ENCODE measurements around the gene ITGAE. TPM values are rescaled to one million over a fixed set of nuclear protein-coding genes. Genes with fewer than 3 reads are reported as not detected.
A peak's percentile ranks its signal among the peaks of the same experiment; 100 is the strongest.

ITGAE gene, protein sequence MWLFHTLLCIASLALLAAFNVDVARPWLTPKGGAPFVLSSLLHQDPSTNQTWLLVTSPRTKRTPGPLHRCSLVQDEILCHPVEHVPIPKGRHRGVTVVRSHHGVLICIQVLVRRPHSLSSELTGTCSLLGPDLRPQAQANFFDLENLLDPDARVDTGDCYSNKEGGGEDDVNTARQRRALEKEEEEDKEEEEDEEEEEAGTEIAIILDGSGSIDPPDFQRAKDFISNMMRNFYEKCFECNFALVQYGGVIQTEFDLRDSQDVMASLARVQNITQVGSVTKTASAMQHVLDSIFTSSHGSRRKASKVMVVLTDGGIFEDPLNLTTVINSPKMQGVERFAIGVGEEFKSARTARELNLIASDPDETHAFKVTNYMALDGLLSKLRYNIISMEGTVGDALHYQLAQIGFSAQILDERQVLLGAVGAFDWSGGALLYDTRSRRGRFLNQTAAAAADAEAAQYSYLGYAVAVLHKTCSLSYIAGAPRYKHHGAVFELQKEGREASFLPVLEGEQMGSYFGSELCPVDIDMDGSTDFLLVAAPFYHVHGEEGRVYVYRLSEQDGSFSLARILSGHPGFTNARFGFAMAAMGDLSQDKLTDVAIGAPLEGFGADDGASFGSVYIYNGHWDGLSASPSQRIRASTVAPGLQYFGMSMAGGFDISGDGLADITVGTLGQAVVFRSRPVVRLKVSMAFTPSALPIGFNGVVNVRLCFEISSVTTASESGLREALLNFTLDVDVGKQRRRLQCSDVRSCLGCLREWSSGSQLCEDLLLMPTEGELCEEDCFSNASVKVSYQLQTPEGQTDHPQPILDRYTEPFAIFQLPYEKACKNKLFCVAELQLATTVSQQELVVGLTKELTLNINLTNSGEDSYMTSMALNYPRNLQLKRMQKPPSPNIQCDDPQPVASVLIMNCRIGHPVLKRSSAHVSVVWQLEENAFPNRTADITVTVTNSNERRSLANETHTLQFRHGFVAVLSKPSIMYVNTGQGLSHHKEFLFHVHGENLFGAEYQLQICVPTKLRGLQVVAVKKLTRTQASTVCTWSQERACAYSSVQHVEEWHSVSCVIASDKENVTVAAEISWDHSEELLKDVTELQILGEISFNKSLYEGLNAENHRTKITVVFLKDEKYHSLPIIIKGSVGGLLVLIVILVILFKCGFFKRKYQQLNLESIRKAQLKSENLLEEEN
- total RNA-seq (2014; rRNA removed; shearing (Covaris generic)): 11.8 and 23.3 TPM in 2 replicates
- 80.3 and 83.6 TPM in 2 replicates for polyA plus RNA-seq (2016; fragmentation: Nextera tagmentation; extraction: Ambion mirVana)

DNA sequence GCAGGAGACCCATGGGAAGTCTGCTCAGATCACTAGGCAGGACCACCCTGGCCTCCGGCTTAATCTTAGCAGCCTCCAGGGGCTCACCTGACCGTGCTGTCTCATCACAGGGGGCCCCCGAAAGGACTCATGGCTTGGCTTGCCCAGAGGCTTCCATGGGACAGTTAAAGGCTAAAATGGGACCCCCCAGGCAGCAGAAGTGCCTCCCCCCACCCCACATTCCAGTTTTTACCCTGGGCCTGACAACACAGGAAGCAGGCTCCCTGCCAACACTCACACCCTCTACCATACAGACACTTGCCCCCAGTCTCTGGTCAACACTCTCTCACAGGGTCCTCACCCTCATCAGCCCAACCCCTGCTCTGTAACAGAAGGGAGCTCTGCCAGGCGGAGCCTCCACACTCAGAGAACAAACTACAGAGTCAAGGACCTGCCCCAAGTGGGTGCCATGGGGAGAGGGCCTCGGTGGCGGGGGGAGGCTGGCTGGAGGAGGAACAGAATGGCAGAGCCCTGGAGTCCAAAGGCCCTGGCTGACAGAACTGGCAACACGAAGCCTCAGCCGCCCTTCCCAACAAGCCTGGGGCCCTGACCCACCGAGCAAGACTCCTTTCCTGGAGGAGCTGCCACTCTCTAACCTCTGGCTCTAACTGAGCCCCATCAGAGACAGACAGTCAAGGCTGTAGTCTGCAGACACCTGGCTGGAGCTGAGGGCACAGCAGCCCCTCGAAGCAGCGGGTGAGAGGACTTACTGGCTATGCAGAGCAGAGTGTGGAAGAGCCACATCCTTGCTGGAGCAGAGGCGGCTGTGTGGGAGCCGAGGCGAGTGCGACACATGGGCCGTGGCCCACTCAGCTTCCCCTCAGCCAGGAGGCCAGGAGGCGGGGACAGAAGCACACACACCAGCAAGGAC lies at the start of gene ITGAE:
Gene ITGAE, minus strand, starts transcription at position 827 of the 910 bp plus-strand sequence. Its CDS starts 44 bp downstream, at position 783.
- in situ Hi-C loops (cut with MboI): no loop called here
- Histone ChIP-seq H3F3A (ENCODE audit: insufficient read depth) (peaks cover 27% of the 10 kb centered on the region), H3K27ac (peak within 1 kb of the TSS; percentile 78), H3K9me2 (ENCODE audit: insufficient read depth) (no peaks in the 10 kb centered on the region), H2AFZ (no peak within 1 kb of the TSS), H3K4me1 (ENCODE audit: insufficient read depth) (peaks cover 26% of the 10 kb centered on the region), H3K27me3 (replicated peaks; ENCODE audit: insufficient read depth) (no peaks in the 10 kb centered on the region), H3K9me3 (ENCODE audit: low read depth) (no peaks in the 10 kb centered on the region), H3K36me3 (ENCODE audit: low read depth) (no peaks in the 10 kb centered on the region), H3K4me2 (ENCODE audit: unreplicated experiment) (no peak within 1 kb of the TSS), H3K79me2 (ENCODE audit: insufficient read depth) (no peaks in the 10 kb centered on the region), H4K20me1 (ENCODE audit: insufficient read depth) (no peaks in the 10 kb centered on the region), H3K4me3 (no peak within 1 kb of the TSS), H3K9ac (no peak within 1 kb of the TSS)
- TF ChIP-seq EZH2 (IDR thresholded peaks at IDR 0.05; ENCODE audit: insufficient read depth, poor library complexity, severe bottlenecking) (no peak), EZH2phosphoT487 (IDR thresholded peaks at IDR 0.05; ENCODE audit: insufficient read depth, low read depth) (no peak)
- DNase-seq: no peak
- 87 to 88% methylated on average over 17 of the region's 17 CpGs for WGBS, 2 experiments (ENCODE audit: low coverage in 1 of 2, low lambda C conversion rate in 2 of 2, missing lambda C conversion rate in 2 of 2)

DNA sequence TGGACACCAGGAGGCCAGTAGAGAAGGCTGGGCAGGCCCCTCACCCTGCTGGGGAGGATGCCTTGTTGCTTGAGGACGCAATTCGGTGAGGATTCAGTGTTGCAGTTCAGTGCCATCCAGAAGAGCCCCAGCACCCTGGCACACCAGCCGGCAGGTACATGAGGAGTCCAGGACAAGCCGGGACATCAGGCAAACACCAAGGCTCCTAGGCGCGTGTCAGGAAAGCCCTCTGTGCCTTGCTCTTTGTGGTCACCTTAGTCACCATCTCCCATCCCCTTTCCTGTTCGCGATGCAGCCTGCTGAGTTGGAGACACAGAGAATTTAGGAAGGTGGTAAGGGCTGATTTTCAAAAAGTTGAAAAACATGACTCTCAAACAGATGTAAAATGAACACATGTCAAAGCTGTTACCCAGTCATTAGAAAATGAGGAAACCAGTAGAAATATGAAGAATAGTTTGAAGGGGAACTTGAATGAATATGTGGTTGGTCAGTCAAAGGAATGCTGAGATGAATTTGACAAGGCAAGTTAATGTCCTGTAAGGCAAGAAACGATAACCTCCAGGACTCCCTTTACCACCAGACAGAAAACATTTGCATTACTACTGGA lies 47.3 kb upstream of the ITGAE start:
- peaks cover 27% of the 10 kb centered on the region for H3K79me2 ChIP-seq (ENCODE audit: insufficient read depth)
- no peak overlapping the region for H2AFZ ChIP-seq
- TF ChIP-seq EZH2phosphoT487 (IDR thresholded peaks at IDR 0.05; ENCODE audit: insufficient read depth, low read depth) (no peak), EZH2 (IDR thresholded peaks at IDR 0.05; ENCODE audit: insufficient read depth, poor library complexity, severe bottlenecking) (no peak)
- H3F3A ChIP-seq (ENCODE audit: insufficient read depth): no peaks in the 10 kb centered on the region; the same call in 1 of the 2 replicates
- H4K20me1 ChIP-seq (ENCODE audit: insufficient read depth): no peaks in the 10 kb centered on the region
- H3K9me2 ChIP-seq (ENCODE audit: insufficient read depth): no peaks in the 10 kb centered on the region
- no peaks in the 10 kb centered on the region for H3K9me3 ChIP-seq (ENCODE audit: low read depth)
- DNase-seq: no peak
- peaks cover 11% of the 10 kb centered on the region; the same call in 1 of the 2 replicates for H3K36me3 ChIP-seq (ENCODE audit: low read depth)
- no peak overlapping the region for H3K9ac ChIP-seq
- no peaks in the 10 kb centered on the region for H3K27me3 ChIP-seq (replicated peaks; ENCODE audit: insufficient read depth)
- in situ Hi-C loops (cut with MboI): no loop called here
- no peak overlapping the region for H3K4me3 ChIP-seq
- peaks cover 6% of the 10 kb centered on the region; the same call in 1 of the 2 replicates for H3K4me1 ChIP-seq (ENCODE audit: insufficient read depth)
- 83 to 86% methylated on average over 9 of the region's 9 CpGs for WGBS, 2 experiments (ENCODE audit: low coverage in 1 of 2, low lambda C conversion rate in 2 of 2, missing lambda C conversion rate in 2 of 2)
- H3K27ac ChIP-seq: no peak overlapping the region
- H3K4me2 ChIP-seq (ENCODE audit: unreplicated experiment): no peak overlapping the region

DNA sequence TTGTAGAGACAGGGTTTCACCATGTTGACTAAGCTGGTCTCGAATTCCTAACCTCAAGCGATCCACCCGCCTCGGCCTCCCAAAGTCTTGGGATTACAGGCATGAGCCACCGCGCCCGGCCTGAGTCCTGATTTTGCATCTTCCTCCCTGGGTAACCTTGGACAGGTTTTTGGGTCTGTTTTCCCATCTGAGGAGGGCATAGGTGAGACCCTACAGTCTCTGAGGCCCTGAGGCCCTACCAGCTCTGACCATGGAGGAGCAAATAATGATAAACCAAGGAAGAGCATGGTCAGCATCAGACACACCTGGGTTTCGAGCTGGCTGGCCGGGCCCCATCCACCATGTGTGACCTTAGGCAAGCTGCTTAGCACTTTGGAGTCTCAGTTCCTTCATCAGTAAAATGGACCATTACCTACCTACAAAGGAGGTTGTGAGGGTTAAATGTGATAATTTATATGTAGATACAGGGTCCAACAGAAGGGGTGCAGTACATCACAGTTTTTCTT lies 46.2 kb upstream of the ITGAE start:
- 86 to 87% methylated on average over 9 of the region's 9 CpGs for WGBS, 2 experiments (ENCODE audit: low coverage in 1 of 2, low lambda C conversion rate in 2 of 2, missing lambda C conversion rate in 2 of 2)
- DNase-seq: no peak

More for the DNA sequence above, 46.2 kb upstream of the ITGAE start:
- no peaks in the 10 kb centered on the region; the same call in 1 of the 2 replicates for H3F3A ChIP-seq (ENCODE audit: insufficient read depth)
- no peaks in the 10 kb centered on the region for H3K27me3 ChIP-seq (replicated peaks; ENCODE audit: insufficient read depth)
- no peaks in the 10 kb centered on the region for H3K9me2 ChIP-seq (ENCODE audit: insufficient read depth)
- TF ChIP-seq EZH2phosphoT487 (IDR thresholded peaks at IDR 0.05; ENCODE audit: insufficient read depth, low read depth) (no peak), EZH2 (IDR thresholded peaks at IDR 0.05; ENCODE audit: insufficient read depth, poor library complexity, severe bottlenecking) (no peak)
- no peak overlapping the region for H3K9ac ChIP-seq
- no peak overlapping the region for H3K4me2 ChIP-seq (ENCODE audit: unreplicated experiment)
- no peak overlapping the region for H3K27ac ChIP-seq
- H3K79me2 ChIP-seq (ENCODE audit: insufficient read depth): peaks cover 38% of the 10 kb centered on the region
- no peak overlapping the region for H2AFZ ChIP-seq
- H3K9me3 ChIP-seq (ENCODE audit: low read depth): no peaks in the 10 kb centered on the region
- no peak overlapping the region for H3K4me3 ChIP-seq
- H4K20me1 ChIP-seq (ENCODE audit: insufficient read depth): no peaks in the 10 kb centered on the region
- in situ Hi-C loops (cut with MboI): no loop called here
- peaks cover 19% of the 10 kb centered on the region; the same call in 1 of the 2 replicates for H3K36me3 ChIP-seq (ENCODE audit: low read depth)
- peaks cover 6% of the 10 kb centered on the region; the same call in 1 of the 2 replicates for H3K4me1 ChIP-seq (ENCODE audit: insufficient read depth)
